ENCODE data around the gene OR4F15. TPM values are rescaled to one million over a fixed set of nuclear protein-coding genes. Genes with fewer than 3 reads are reported as not detected.
A peak's percentile ranks its signal among the peaks of the same experiment; 100 is the strongest.
"Not testable (repeated sequence)": the region's sequence is repeated elsewhere in the genome, so short reads cannot be mapped to it uniquely, and the experiment has no call there.

The OR4F15 gene
- total and polyA plus RNA-seq, 2 donors (not counting 3 experiments of a cell fraction or from before 2014, with no cell fraction given), result not detected

DNA sequence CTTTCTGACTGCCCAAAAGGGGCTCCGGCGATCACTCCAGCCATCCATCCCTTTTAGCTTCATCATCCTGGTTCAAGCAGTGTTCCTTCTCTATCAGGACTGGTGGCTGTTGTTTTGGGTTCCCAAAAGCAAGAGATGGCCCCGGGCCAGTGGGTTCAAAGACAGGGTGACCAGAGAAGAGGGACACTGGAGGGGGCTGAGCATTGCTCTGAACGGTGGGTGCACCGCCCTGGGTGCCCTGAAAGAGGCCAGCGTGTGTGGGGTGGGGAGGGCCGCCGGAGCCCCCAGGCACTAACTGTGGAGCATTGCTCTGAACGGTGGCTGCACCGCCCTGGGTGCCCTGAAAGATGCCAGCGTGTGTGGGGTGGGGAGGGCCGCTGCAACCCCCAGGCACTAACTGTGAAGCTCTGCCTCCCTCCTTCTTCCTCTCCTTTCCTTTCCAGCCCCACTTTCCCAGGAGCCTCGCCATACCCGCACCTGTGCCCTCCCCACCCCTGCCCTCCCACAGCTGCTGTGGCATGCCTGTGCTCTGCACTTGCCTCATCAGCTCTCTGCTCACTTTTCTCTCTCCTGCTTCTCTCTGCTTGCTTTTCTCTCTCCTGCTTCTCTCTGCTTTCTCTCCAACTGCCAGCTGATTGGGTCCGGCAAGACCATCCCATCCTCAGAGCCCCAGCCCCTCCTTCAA, 46.1 kb upstream of the OR4F15 start:
- dilution Hi-C loops (cut with MboI; ENCODE audit: extremely low pct_ligation_motif_present, low sequenced_read_pairs), result no loop called here
- no peak overlapping the region for H3K27ac ChIP-seq (ENCODE audit: insufficient read depth, low read depth, low read length)
- H3K36me3 ChIP-seq (ENCODE audit: control insufficient read depth in 2 of 2, extremely low read depth in 1 of 2, insufficient read depth in 2 of 2, low read length in 2 of 2), result no peaks in the 10 kb centered on the region
- no peaks in the 10 kb centered on the region for H3K9me3 ChIP-seq (replicated peaks; ENCODE audit: control insufficient read depth, insufficient read depth, low read length)
- H4K20me1 ChIP-seq (replicated peaks; ENCODE audit: control insufficient read depth, extremely low read depth, insufficient read depth, low read length), result no peaks in the 10 kb centered on the region
- no peak overlapping the region for H3K9ac ChIP-seq (replicated peaks; ENCODE audit: extremely low read depth, insufficient read depth, low read length)
- no peaks in the 10 kb centered on the region for H3K27me3 ChIP-seq (ENCODE audit: control insufficient read depth in 2 of 2, insufficient read depth in 2 of 2, low read length in 2 of 2)
- H2AFZ ChIP-seq (ENCODE audit: low read depth, low read length), result no peak overlapping the region
- H3K4me3 ChIP-seq (replicated peaks in 1 of 3; ENCODE audit: insufficient read depth in 1 of 3, low read depth in 1 of 3, low read length in 3 of 3), result no peak overlapping the region
- no peaks in the 10 kb centered on the region for H3K79me2 ChIP-seq (ENCODE audit: control insufficient read depth, insufficient read depth, low read length)
- no peak overlapping the region for H3K4me2 ChIP-seq (ENCODE audit: insufficient read depth, low read length)
- TF ChIP-seq MYC (IDR thresholded peaks at IDR 0.05; ENCODE audit: low read depth, low read length), result no peak
- TF ChIP-seq GATA2 (IDR thresholded peaks at IDR 0.05; ENCODE audit: insufficient read depth, insufficient read length, low read depth, low read length), result no peak
- TF ChIP-seq FOS (IDR thresholded peaks at IDR 0.05; ENCODE audit: borderline replicate concordance, insufficient read depth, low read length), result no peak
- TF ChIP-seq POLR2AphosphoS5 (IDR thresholded peaks at IDR 0.05; ENCODE audit: insufficient read depth, low read depth, low read length), result no peak
- TF ChIP-seq JUN (IDR thresholded peaks at IDR 0.05; ENCODE audit: borderline replicate concordance, insufficient read depth, insufficient read length, low read depth), result no peak
- no peak for TF ChIP-seq EZH2 (IDR thresholded peaks at IDR 0.05; ENCODE audit: borderline replicate concordance, low read depth, low read length, severe bottlenecking)
- no peak for TF ChIP-seq POLR2A (IDR thresholded peaks at IDR 0.05; ENCODE audit: low read depth, low read length)
- TF ChIP-seq, protein P1, sequence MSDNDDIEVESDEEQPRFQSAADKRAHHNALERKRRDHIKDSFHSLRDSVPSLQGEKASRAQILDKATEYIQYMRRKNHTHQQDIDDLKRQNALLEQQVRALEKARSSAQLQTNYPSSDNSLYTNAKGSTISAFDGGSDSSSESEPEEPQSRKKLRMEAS (IDR thresholded peaks at IDR 0.05; ENCODE audit: insufficient read depth, insufficient read length), result no peak
- TF ChIP-seq CTCF (IDR thresholded peaks at IDR 0.05; ENCODE audit: extremely low read depth in 1 of 2, insufficient read depth in 1 of 2, low read depth in 1 of 2, low read length in 2 of 2), result no peak
- H3K9me1 ChIP-seq (replicated peaks; ENCODE audit: control insufficient read depth, extremely low read depth, insufficient read depth, low read length), result no peaks in the 10 kb centered on the region
- POLR2A ChIA-PET, result no interaction called here
- CTCF ChIA-PET, result interaction anchor here (1.1 to 1.2 kb wide), 2 partner anchors 1968 to 1971 kb away, joined by 3 to 21 read pairs; no protein-coding TSS in a partner anchor
- no peaks in the 10 kb centered on the region for H3K4me1 ChIP-seq (ENCODE audit: control insufficient read depth, extremely low read depth, insufficient read depth, low read length)
- FAIRE-seq (no peak), DNase-seq (ENCODE audit: low read depth, low spot score) (no peak)
- intact Hi-C loops (cut with micrococcal nuclease), result no loop called here
- no TSS peak for BruUV-seq (replicated peaks)

GRCh38 chr15:101767083-101767640, 44.8 kb upstream of the OR4F15 start:
- H3K4me1 ChIP-seq (ENCODE audit: control insufficient read depth, extremely low read depth, insufficient read depth, low read length); H3K9me1 ChIP-seq (replicated peaks; ENCODE audit: control insufficient read depth, extremely low read depth, insufficient read depth, low read length); H2AFZ ChIP-seq (ENCODE audit: low read depth, low read length); H3K79me2 ChIP-seq (ENCODE audit: control insufficient read depth, insufficient read depth, low read length); H3K36me3 ChIP-seq (ENCODE audit: control insufficient read depth in 2 of 2, extremely low read depth in 1 of 2, insufficient read depth in 2 of 2, low read length in 2 of 2); DNase-seq (ENCODE audit: low read depth, low spot score); H3K27me3 ChIP-seq (ENCODE audit: control insufficient read depth in 2 of 2, insufficient read depth in 2 of 2, low read length in 2 of 2); BruUV-seq (replicated peaks); H3K9me3 ChIP-seq (replicated peaks; ENCODE audit: control insufficient read depth, insufficient read depth, low read length); CTCF ChIA-PET; H3K27ac ChIP-seq (ENCODE audit: insufficient read depth, low read depth, low read length); H3K4me2 ChIP-seq (ENCODE audit: insufficient read depth, low read length); H4K20me1 ChIP-seq (replicated peaks; ENCODE audit: control insufficient read depth, extremely low read depth, insufficient read depth, low read length); dilution Hi-C loops (cut with MboI; ENCODE audit: extremely low pct_ligation_motif_present, low sequenced_read_pairs); intact Hi-C loops (cut with micrococcal nuclease); POLR2A ChIA-PET; H3K9ac ChIP-seq (replicated peaks; ENCODE audit: extremely low read depth, insufficient read depth, low read length); H3K4me3 ChIP-seq (replicated peaks in 1 of 3; ENCODE audit: insufficient read depth in 1 of 3, low read depth in 1 of 3, low read length in 3 of 3): not testable (repeated sequence)
- FAIRE-seq, result peak; percentile 87
